Panc1 (cell line): ENCODE measurements around the gene ZNF688. TPM values are rescaled to one million over a fixed set of nuclear protein-coding genes. Genes with fewer than 3 reads are reported as not detected.

Source experiments
- ATAC-seq: fragments of 200-7000 bp; cut with Tn5 transposase; 2 replicates; pipeline ENCODE4 v1.9.1; 2020; ENCODE audit warnings: mild to moderate bottlenecking, moderate library complexity
- BruUV-seq: library from RNA; stranded (reverse); fragments of 400-500 nt; replicated peaks from 2 replicates; lab custom pipeline; 2021; lab: Mats Ljungman, UMichigan
- CTCF ChIA-PET: fragments of 300-600 bp; sonication (Branson Sonifier 250); formaldehyde crosslinking; loops from one replicate; lab custom pipeline; 2022; ENCODE audit warnings: antibody characterized with exemption; lab: Charles Lee
- POLR2A ChIA-PET: fragments of 300-600 bp; sonication (Branson Sonifier 250); formaldehyde crosslinking; loops from one replicate; lab custom pipeline; 2022; ENCODE audit warnings: antibody characterized with exemption; lab: Charles Lee
- DNase-seq: peaks from one replicate; pipeline ENCODE4 v3.0.0-alpha.2; 2010; ENCODE audit warnings: low read depth, low spot score
- H3K27ac ChIP-seq: 2 replicates; pipeline ENCODE4 v1.5.1; 2011; ENCODE audit warnings: mild to moderate bottlenecking, low read length, inconsistent platforms
- H3K27me3 ChIP-seq: fragments of 200-500 bp; sonication (Bioruptor generic); 2 replicates; pipeline ENCODE4 v1.6.0; 2014; ENCODE audit warnings: low read length, inconsistent platforms; ENCODE audit not compliant: control insufficient read depth, insufficient read depth
- H3K36me3 ChIP-seq: fragments of 200-500 bp; sonication (Bioruptor generic); 2 replicates; pipeline ENCODE4 v1.5.1; 2014; ENCODE audit warnings: inconsistent platforms, mild to moderate bottlenecking, low read length, moderate library complexity; ENCODE audit not compliant: control insufficient read depth, insufficient read depth
- H3K4me1 ChIP-seq: 2 replicates; pipeline ENCODE4 v1.5.1; 2011; ENCODE audit warnings: inconsistent platforms, mild to moderate bottlenecking, low read length, moderate library complexity; ENCODE audit not compliant: control insufficient read depth, insufficient read depth
- H3K4me3 ChIP-seq, 2 experiments: 2 replicates each; pipeline ENCODE4 v1.5.1; 2011 to 2012; ENCODE audit warnings: low read depth in 2 of 2, low read length in 2 of 2, mild to moderate bottlenecking in 2 of 2, inconsistent platforms in 1 of 2, moderate library complexity in 1 of 2
- H3K9me3 ChIP-seq: fragments of 200-500 bp; sonication (Bioruptor generic); 2 replicates; pipeline ENCODE4 v1.5.1; 2014; ENCODE audit warnings: low read depth, mild to moderate bottlenecking, inconsistent platforms, low read length, moderate library complexity; ENCODE audit not compliant: control insufficient read depth, insufficient read depth
- CTCF ChIP-seq: fragments of 450-650 bp; IDR thresholded peaks from 2 replicates; pipeline ENCODE4 v1.5.1; 2017; ENCODE audit warnings: mild to moderate bottlenecking
- POLR2AphosphoS5 ChIP-seq: IDR thresholded peaks from 2 replicates; pipeline ENCODE4 v1.6.1; 2012; ENCODE audit warnings: mild to moderate bottlenecking, low read depth, low read length, moderate library complexity
- REST ChIP-seq, 2 experiments: IDR thresholded peaks; 2 replicates each; pipeline ENCODE4 v1.6.1; 2011 to 2012; ENCODE audit warnings: low read depth in 2 of 2, control low read depth in 1 of 2, low read length in 1 of 2, mild to moderate bottlenecking in 1 of 2, moderate library complexity in 1 of 2; ENCODE audit not compliant: insufficient read depth in 1 of 2
- SIN3A ChIP-seq: IDR thresholded peaks from 2 replicates; pipeline ENCODE4 v1.6.1; 2012; ENCODE audit warnings: low read depth, mild to moderate bottlenecking, low read length, moderate library complexity, borderline replicate concordance; ENCODE audit not compliant: insufficient read depth
- TCF7L2 ChIP-seq: IDR thresholded peaks from 2 replicates; pipeline ENCODE4 v1.6.1; 2011; ENCODE audit warnings: mild to moderate bottlenecking, low read depth, low read length, inconsistent platforms
- in situ Hi-C: cut with HindIII; loops from 2 replicates; pipeline ENCODE4 v1.10.0; 2016; ENCODE audit warnings: low sequenced_read_pairs, low pct_unique_long_range_greater_than_20kb
- intact Hi-C: fragments of 100-400 bp; cut with micrococcal nuclease; formaldehyde crosslinking; loops from one replicate; pipeline ENCODE4 v1.10.0; 2022; ENCODE audit not compliant: unreplicated experiment
- total RNA-seq: library from RNA; stranded (reverse); gene quantifications from one replicate; pipeline ENCODE4 v1.2.1, GENCODE V29; 2021; ENCODE audit not compliant: unreplicated experiment

Gene ZNF688
- total RNA-seq, 1 experiment from 2014 or later: 7.7 TPM

GRCh38 chr16:30582611-30583340 is 11.3 kb upstream of the ZNF688 start:
- in situ Hi-C loops: no loop called here
- ATAC-seq (no peak), DNase-seq (no peak)
- Histone ChIP-seq H3K27me3 (no peaks in the 10 kb centered on the region), H3K9me3 (no peaks in the 10 kb centered on the region), H3K36me3 (no peaks in the 10 kb centered on the region), H3K4me1 (no peaks in the 10 kb centered on the region; the same call in 1 of the 2 replicates), H3K4me3 (no peak overlapping the region), H3K27ac (no peak overlapping the region)
- ChIA-PET POLR2A (no interaction called here), CTCF (no interaction called here)
- TF ChIP-seq TCF7L2: no peak
- no peak for TF ChIP-seq SIN3A
- no peak for TF ChIP-seq POLR2AphosphoS5
- no peak for TF ChIP-seq REST (IDR thresholded peaks at IDR 0.05; ENCODE audit: insufficient read depth in 1 of 2, low read depth in 2 of 2, low read length in 1 of 2)
- no peak for TF ChIP-seq CTCF
- intact Hi-C loops: no loop called here
- no TSS peak for BruUV-seq

- DNase-seq: no peak
- intact Hi-C loops: no loop called here
- ChIA-PET CTCF (interaction anchor here (0.5 to 0.7 kb wide), 3 partner anchors 45 to 358 kb away, joined by 5 read pairs; no protein-coding TSS in a partner anchor), POLR2A (no interaction called here)
- ATAC-seq: no peak
- Histone ChIP-seq H3K4me3 (no peak overlapping the region), H3K27me3 (no peaks in the 10 kb centered on the region), H3K4me1 (no peaks in the 10 kb centered on the region; the same call in 1 of the 2 replicates), H3K27ac (no peak overlapping the region), H3K9me3 (no peaks in the 10 kb centered on the region), H3K36me3 (no peaks in the 10 kb centered on the region)
- in situ Hi-C loops: no loop called here
- TF ChIP-seq POLR2AphosphoS5 (no peak), TCF7L2 (no peak)
- BruUV-seq: no TSS peak
Observed at GRCh38 chr16:30581457-30581856, 9.9 kb upstream of the ZNF688 start.

GRCh38 chr16:30574678-30575077 is 3.2 kb upstream of the ZNF688 start:
- Histone ChIP-seq H3K27ac (no peak overlapping the region), H3K4me1 (peaks cover 6% of the 10 kb centered on the region), H3K4me3 (no peak overlapping the region), H3K36me3 (no peaks in the 10 kb centered on the region), H3K27me3 (no peaks in the 10 kb centered on the region), H3K9me3 (no peaks in the 10 kb centered on the region)
- TF ChIP-seq REST (IDR thresholded peaks at IDR 0.05; ENCODE audit: insufficient read depth in 1 of 2, low read depth in 2 of 2, low read length in 1 of 2): no peak
- TF ChIP-seq POLR2AphosphoS5: no peak
- TF ChIP-seq SIN3A: no peak
- no peak for TF ChIP-seq CTCF
- no peak for TF ChIP-seq TCF7L2
- POLR2A ChIA-PET: interaction anchor here (0.7 kb wide), 1 partner anchor 59 kb away, joined by 3 read pairs; no protein-coding TSS in a partner anchor
- no peak for ATAC-seq
- intact Hi-C loops: no loop called here
- in situ Hi-C loops: no loop called here
- CTCF ChIA-PET: interaction anchor here (0.6 kb wide), 1 partner anchor 26 kb away, joined by 3 read pairs; no protein-coding TSS in a partner anchor
- no peak for DNase-seq
- no TSS peak for BruUV-seq
